Glutamatergic neuron (in vitro differentiated cells): ENCODE data around the gene SLC49A3. TPM values are rescaled to one million over a fixed set of nuclear protein-coding genes. Genes with fewer than 3 reads are reported as not detected.

Experiments used
- DNase-seq: peaks from one replicate; pipeline ENCODE4 v3.0.0; 2022
- H3K27ac Mint-ChIP-seq: one replicate; pipeline ENCODE4 v1.8.0; 2020; ENCODE audit warnings: mild to moderate bottlenecking, mixed read lengths, inconsistent platforms; ENCODE audit not compliant: unreplicated experiment
- H3K27me3 Mint-ChIP-seq: one replicate; pipeline ENCODE4 v1.8.0; 2020; ENCODE audit warnings: mild to moderate bottlenecking, moderate library complexity, mixed read lengths, inconsistent platforms; ENCODE audit not compliant: unreplicated experiment
- H3K36me3 Mint-ChIP-seq: one replicate; pipeline ENCODE4 v1.8.0; 2020; ENCODE audit warnings: mild to moderate bottlenecking, mixed read lengths, inconsistent platforms; ENCODE audit not compliant: unreplicated experiment
- H3K4me1 Mint-ChIP-seq: one replicate; pipeline ENCODE4 v1.8.0; 2020; ENCODE audit warnings: mild to moderate bottlenecking, low read depth, mixed read lengths, inconsistent platforms; ENCODE audit not compliant: unreplicated experiment
- H3K4me3 Mint-ChIP-seq: one replicate; pipeline ENCODE4 v1.8.0; 2020; ENCODE audit warnings: mild to moderate bottlenecking, mixed read lengths, inconsistent platforms; ENCODE audit not compliant: unreplicated experiment
- H3K9me3 Mint-ChIP-seq: one replicate; pipeline ENCODE4 v1.8.0; 2020; ENCODE audit warnings: mild to moderate bottlenecking, moderate library complexity, mixed read lengths, inconsistent platforms; ENCODE audit not compliant: unreplicated experiment
- CTCF ChIP-seq: fragments of 200-600 bp; sonication (generic); IDR thresholded peaks from one replicate; pipeline ENCODE4 v1.5.0; 2021; ENCODE audit not compliant: partially characterized antibody, unreplicated experiment
- total RNA-seq: library from RNA; stranded (reverse); fragmentation: NEBNext Ultra II Directional; extraction: Animal tissue kit (Norgen Biotek cat#: 25700); gene quantifications from one replicate; pipeline ENCODE4 v1.2.1, GENCODE V29; 2021; ENCODE audit not compliant: unreplicated experiment

SLC49A3 gene
- total RNA-seq, 1 donor from 2014 or later: not detected

GRCh38 chr4:661231-661630, 27.7 kb downstream of the SLC49A3 start:
- Mint-ChIP-seq H3K27ac (no peak overlapping the region), H3K9me3 (peaks cover 6% of the 10 kb centered on the region), H3K4me1 (no peaks in the 10 kb centered on the region), H3K4me3 (no peak overlapping the region), H3K27me3 (peaks cover 15% of the 10 kb centered on the region), H3K36me3 (peaks cover 6% of the 10 kb centered on the region)
- DNase-seq: peak; percentile 7
- TF ChIP-seq CTCF: no peak

GRCh38 chr4:660401-660800, 28.6 kb downstream of the SLC49A3 start:
- H3K27me3 Mint-ChIP-seq: peaks cover 18% of the 10 kb centered on the region
- H3K4me3 Mint-ChIP-seq: no peak overlapping the region
- peaks cover 6% of the 10 kb centered on the region for H3K36me3 Mint-ChIP-seq
- no peak overlapping the region for H3K27ac Mint-ChIP-seq
- no peaks in the 10 kb centered on the region for H3K4me1 Mint-ChIP-seq
- TF ChIP-seq CTCF: no peak
- H3K9me3 Mint-ChIP-seq: peaks cover 6% of the 10 kb centered on the region
- peak; percentile 7 for DNase-seq

- peaks cover 6% of the 10 kb centered on the region for H3K36me3 Mint-ChIP-seq
- peaks cover 16% of the 10 kb centered on the region for H3K27me3 Mint-ChIP-seq
- H3K27ac Mint-ChIP-seq: no peak overlapping the region
- DNase-seq: no peak
- TF ChIP-seq CTCF: no peak
- H3K4me3 Mint-ChIP-seq: no peak overlapping the region
- peaks cover 6% of the 10 kb centered on the region for H3K9me3 Mint-ChIP-seq
- no peaks in the 10 kb centered on the region for H3K4me1 Mint-ChIP-seq
These were observed 29.1 kb downstream of the SLC49A3 start for GRCh38 chr4:659851-660250.

- no peak for DNase-seq
- Mint-ChIP-seq H3K27ac (no peak overlapping the region), H3K9me3 (peaks cover 6% of the 10 kb centered on the region), H3K27me3 (peaks cover 12% of the 10 kb centered on the region), H3K4me3 (no peak overlapping the region), H3K36me3 (peaks cover 6% of the 10 kb centered on the region), H3K4me1 (no peaks in the 10 kb centered on the region)
- TF ChIP-seq CTCF: no peak
These were observed 30.0 kb downstream of the SLC49A3 start for GRCh38 chr4:658681-659667.
